ENCODE data around the gene OR2D2. TPM values are rescaled to one million over a fixed set of nuclear protein-coding genes. Genes with fewer than 3 reads are reported as not detected.
A peak's percentile ranks its signal among the peaks of the same experiment; 100 is the strongest.

The OR2D2 gene
- total RNA-seq, 1 donor from 2014 or later = 0.44 TPM

DNA sequence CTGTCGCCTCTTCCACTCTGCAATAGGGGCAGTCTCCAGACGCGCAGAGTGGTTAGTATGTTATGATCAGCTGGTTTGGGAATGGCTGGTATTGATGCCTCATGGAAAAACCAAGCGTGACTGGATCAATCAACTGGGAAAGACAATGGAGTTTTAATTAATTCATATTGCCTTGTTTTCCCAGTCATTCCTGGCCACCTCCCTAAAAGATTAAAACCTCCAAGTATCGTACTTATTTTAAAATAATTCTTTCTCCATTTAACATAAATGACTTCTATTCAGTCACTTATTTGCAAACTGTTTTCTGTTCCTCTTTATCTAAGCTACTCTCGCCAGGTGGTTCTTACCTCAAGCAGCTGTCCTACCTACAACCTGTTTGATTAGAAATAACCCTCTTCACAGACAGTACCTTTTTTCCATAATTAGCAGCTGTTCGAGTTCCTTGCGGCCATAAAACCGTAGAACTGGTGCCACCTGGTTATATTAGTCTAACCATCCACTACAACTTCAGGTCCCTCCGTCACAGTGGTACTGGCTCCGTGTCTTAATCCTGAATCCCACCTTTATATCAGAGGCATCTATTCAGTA is 34.8 kb upstream of the OR2D2 start:
- H3K27me3 Mint-ChIP-seq (ENCODE audit: low read depth) = no peaks in the 10 kb centered on the region
- no peak for DNase-seq (ENCODE audit: low read depth, low spot score)
- no peaks in the 10 kb centered on the region for H3K9me3 Mint-ChIP-seq
- H3K4me1 Mint-ChIP-seq = peaks cover 32% of the 10 kb centered on the region
- no peaks in the 10 kb centered on the region for H3K36me3 Mint-ChIP-seq (ENCODE audit: low read depth)
- H3K27ac Mint-ChIP-seq (ENCODE audit: unreplicated experiment) = no peak overlapping the region
- peak overlapping the region; percentile 98 for H3K4me3 Mint-ChIP-seq
- TF ChIP-seq, protein P1, sequence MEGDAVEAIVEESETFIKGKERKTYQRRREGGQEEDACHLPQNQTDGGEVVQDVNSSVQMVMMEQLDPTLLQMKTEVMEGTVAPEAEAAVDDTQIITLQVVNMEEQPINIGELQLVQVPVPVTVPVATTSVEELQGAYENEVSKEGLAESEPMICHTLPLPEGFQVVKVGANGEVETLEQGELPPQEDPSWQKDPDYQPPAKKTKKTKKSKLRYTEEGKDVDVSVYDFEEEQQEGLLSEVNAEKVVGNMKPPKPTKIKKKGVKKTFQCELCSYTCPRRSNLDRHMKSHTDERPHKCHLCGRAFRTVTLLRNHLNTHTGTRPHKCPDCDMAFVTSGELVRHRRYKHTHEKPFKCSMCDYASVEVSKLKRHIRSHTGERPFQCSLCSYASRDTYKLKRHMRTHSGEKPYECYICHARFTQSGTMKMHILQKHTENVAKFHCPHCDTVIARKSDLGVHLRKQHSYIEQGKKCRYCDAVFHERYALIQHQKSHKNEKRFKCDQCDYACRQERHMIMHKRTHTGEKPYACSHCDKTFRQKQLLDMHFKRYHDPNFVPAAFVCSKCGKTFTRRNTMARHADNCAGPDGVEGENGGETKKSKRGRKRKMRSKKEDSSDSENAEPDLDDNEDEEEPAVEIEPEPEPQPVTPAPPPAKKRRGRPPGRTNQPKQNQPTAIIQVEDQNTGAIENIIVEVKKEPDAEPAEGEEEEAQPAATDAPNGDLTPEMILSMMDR (conservative IDR thresholded peaks at IDR 0.05) = no peak

DNA sequence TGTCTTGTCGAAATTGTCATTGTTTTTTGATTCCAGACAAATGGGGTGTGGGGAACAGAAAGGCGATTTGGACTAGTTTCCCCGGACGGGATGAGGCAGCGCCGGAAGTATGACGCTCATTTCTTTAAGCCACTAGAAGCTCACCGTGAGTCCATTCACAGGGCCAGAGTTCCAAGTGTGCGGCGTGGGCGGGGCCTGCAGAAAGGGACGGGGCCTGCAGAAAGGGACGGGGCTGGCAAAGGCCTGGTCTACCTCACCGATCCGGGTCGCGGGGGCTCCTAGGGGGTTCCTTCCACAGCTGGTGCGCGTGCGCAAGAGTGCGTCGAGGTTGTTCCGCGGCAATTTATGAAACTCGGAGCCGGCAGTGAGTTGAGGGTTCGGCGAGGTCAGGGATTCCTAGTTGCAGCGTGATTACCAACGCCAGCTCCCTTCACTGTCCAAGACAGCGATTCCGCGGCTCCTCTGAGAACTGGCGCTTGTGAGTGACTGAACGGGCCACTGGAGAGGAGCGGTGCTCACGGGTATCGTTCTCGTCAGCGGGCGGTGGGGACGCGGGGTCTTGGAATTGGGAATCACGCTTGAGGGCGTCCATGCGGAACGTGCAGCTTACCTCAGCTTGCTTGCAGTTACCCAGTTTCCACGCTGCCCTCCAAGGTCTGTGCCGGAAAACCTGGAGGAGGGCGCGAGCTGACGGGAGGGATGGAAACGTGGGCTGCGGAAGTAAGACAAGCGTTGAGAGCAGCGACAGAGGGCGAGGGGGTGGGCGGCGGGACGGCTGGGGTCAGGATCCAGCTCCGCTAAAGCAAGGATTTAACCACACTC is 34.1 kb upstream of the OR2D2 start, which contains the start of gene ZNF215:
Gene ZNF215 (plus strand): TSS at position 219 of the 822 bp plus-strand sequence. CDS start 5,847 bp downstream, outside the sequence.
- DNase-seq (ENCODE audit: low read depth, low spot score) = peak; percentile 69
- TF ChIP-seq, protein P1 (conservative IDR thresholded peaks at IDR 0.05) = no peak
- no peaks in the 10 kb centered on the region for H3K36me3 Mint-ChIP-seq (ENCODE audit: low read depth)
- peak within 1 kb of the TSS; percentile 94 for H3K27ac Mint-ChIP-seq (ENCODE audit: unreplicated experiment)
- no peaks in the 10 kb centered on the region for H3K27me3 Mint-ChIP-seq (ENCODE audit: low read depth)
- peaks cover 32% of the 10 kb centered on the region for H3K4me1 Mint-ChIP-seq
- H3K9me3 Mint-ChIP-seq = no peaks in the 10 kb centered on the region
- H3K4me3 Mint-ChIP-seq = peak within 1 kb of the TSS; percentile 98

DNA sequence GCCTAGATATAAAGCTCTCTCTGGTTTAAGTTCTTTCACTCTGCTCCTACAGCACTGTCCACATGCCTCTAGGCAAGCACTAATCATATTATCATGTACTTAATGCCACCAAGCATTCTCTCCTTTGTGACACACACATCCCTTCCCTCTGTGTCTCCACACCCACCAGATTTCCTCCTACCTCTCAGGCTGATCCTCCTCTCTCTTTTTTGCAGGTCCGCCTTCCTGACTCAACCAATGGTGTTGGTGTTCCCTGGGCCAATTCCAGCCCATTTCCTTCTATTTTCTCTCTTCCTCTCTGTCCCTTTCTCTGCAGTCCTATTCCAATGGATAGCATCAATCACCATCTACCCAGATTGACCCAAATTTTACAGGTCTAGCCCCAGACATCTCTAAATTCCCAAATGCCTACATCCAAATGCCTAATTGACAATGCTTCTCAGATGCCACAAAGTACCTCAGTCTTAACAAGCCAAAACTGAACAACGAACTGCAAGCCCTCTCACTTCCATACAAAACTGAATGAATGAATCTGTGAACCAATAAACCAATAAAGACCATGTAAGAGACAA is 33.4 kb upstream of the OR2D2 start:
- Mint-ChIP-seq H3K27ac (ENCODE audit: unreplicated experiment) (peak overlapping the region; percentile 94), H3K9me3 (no peaks in the 10 kb centered on the region), H3K4me3 (peak overlapping the region; percentile 98), H3K36me3 (ENCODE audit: low read depth) (no peaks in the 10 kb centered on the region), H3K27me3 (ENCODE audit: low read depth) (no peaks in the 10 kb centered on the region), H3K4me1 (peaks cover 32% of the 10 kb centered on the region)
- TF ChIP-seq, protein P1 (conservative IDR thresholded peaks at IDR 0.05) = no peak
- DNase-seq (ENCODE audit: low read depth, low spot score) = peak; percentile 7

DNA sequence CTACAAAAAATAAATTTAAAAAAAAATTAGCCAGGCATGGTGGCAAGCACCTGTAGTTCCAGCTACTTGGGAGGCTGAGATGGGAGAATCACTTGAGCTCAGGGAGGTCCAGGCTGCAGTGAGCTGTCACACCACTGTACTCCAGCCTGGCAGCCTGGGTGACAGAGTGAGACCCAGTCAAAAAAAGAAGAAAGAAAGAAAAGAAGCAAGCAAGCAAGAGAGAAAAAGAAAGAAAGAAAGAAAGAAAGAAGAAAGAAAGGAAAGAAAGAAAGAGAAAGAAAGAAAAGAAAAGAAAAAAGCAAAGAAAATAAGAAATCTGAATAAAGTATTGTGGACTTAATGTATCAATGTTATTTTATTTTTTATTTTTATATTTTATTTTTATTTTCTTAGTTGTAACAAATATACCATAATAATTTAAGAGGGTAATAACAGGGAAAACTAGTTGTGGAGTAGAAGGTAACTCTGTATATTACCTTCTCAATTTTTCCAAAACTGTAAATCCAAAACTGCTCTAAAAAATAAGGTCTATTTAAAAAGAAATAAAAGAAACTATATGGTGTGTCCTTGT is 32.8 kb upstream of the OR2D2 start:
- Mint-ChIP-seq H3K27me3 (ENCODE audit: low read depth) (no peaks in the 10 kb centered on the region), H3K36me3 (ENCODE audit: low read depth) (no peaks in the 10 kb centered on the region), H3K27ac (ENCODE audit: unreplicated experiment) (no peak overlapping the region), H3K4me1 (peaks cover 32% of the 10 kb centered on the region), H3K9me3 (no peaks in the 10 kb centered on the region), H3K4me3 (peak overlapping the region; percentile 98)
- TF ChIP-seq, protein P1 (conservative IDR thresholded peaks at IDR 0.05) = no peak
- DNase-seq (ENCODE audit: low read depth, low spot score) = no peak

DNA sequence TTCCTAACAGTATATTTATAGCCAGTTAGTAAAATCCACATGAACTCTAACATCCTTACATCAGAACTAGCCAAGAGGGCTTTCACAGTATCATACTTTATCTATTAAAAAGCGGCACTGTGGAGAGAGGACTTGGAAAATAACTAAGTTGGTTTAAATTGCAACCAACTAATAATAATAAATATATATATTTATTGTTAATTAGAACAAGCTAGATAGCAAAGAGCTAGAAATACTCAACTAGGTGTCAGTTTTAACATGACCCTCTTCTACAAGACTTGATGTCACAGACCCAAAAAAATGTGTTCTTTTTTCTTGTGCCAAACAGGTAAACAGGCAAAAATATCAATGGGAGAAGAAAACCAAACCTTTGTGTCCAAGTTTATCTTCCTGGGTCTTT is 28.4 kb upstream of the OR2D2 start, which contains the start of gene OR2D3:
Gene OR2D3 (plus strand): TSS at position 301 of the 400 bp plus-strand sequence. CDS start 0 bp downstream, at position 301.
- Mint-ChIP-seq H3K27me3 (ENCODE audit: low read depth) (no peaks in the 10 kb centered on the region), H3K27ac (ENCODE audit: unreplicated experiment) (no peak within 1 kb of the TSS), H3K4me3 (no peak within 1 kb of the TSS), H3K9me3 (no peaks in the 10 kb centered on the region), H3K36me3 (ENCODE audit: low read depth) (no peaks in the 10 kb centered on the region), H3K4me1 (peaks cover 4% of the 10 kb centered on the region)
- no peak for DNase-seq (ENCODE audit: low read depth, low spot score)
- TF ChIP-seq, protein P1 (conservative IDR thresholded peaks at IDR 0.05) = no peak
